Measurements from ENCODE around the gene MS4A7. TPM values are rescaled to one million over a fixed set of nuclear protein-coding genes. Genes with fewer than 3 reads are reported as not detected.

The MS4A7 gene
- total RNA-seq, 2 donors from 2014 or later = not detected

- no peak overlapping the region for H3K9ac ChIP-seq (ENCODE audit: extremely low read depth, low read length, poor library complexity, severe bottlenecking)
- H3K27ac ChIP-seq (ENCODE audit: low read depth, low read length) = no peak overlapping the region
- Mint-ChIP-seq H3K27me3 (ENCODE audit: insufficient read depth) (no peaks in the 10 kb centered on the region), H3K9me3 (no peaks in the 10 kb centered on the region), H3K36me3 (ENCODE audit: low read depth) (no peaks in the 10 kb centered on the region), H3K4me3 (no peak overlapping the region), H3K4me1 (peaks cover 18% of the 10 kb centered on the region), H3K27ac (no peak overlapping the region)
- 86 to 95% methylated on average over 1 to 2 of the region's 2 CpGs for WGBS, 2 experiments (ENCODE audit: insufficient coverage in 1 of 2, insufficient read length in 1 of 2)
- DNase-seq = no peak
- H3K36me3 ChIP-seq (ENCODE audit: control insufficient read depth, insufficient read depth, low read length) = no peaks in the 10 kb centered on the region
- no peaks in the 10 kb centered on the region for H3K27me3 ChIP-seq (ENCODE audit: control insufficient read depth, insufficient read depth, low read length, poor library complexity, severe bottlenecking)
- H3K4me1 ChIP-seq (ENCODE audit: control insufficient read depth, insufficient read depth, low read length) = peaks cover 4% of the 10 kb centered on the region
- H3K4me3 ChIP-seq (ENCODE audit: low read length) = no peak overlapping the region
- no peaks in the 10 kb centered on the region for H3K9me3 ChIP-seq (ENCODE audit: control insufficient read depth, low read length)
- TF ChIP-seq CTCF (conservative IDR thresholded peaks at IDR 0.05) = no peak
Observed at GRCh38 chr11:60428517-60428916, 50.2 kb downstream of the MS4A7 start.

- no peak within 1 kb of the TSS for H3K27ac ChIP-seq (ENCODE audit: low read depth, low read length)
- no peaks in the 10 kb centered on the region for H3K27me3 ChIP-seq (ENCODE audit: control insufficient read depth, insufficient read depth, low read length, poor library complexity, severe bottlenecking)
- no peak for TF ChIP-seq CTCF (conservative IDR thresholded peaks at IDR 0.05)
- H3K27ac Mint-ChIP-seq = no peak within 1 kb of the TSS
- H3K4me1 ChIP-seq (ENCODE audit: control insufficient read depth, insufficient read depth, low read length) = peaks cover 4% of the 10 kb centered on the region
- peaks cover 18% of the 10 kb centered on the region for H3K4me1 Mint-ChIP-seq
- H3K36me3 ChIP-seq (ENCODE audit: control insufficient read depth, insufficient read depth, low read length) = no peaks in the 10 kb centered on the region
- H3K36me3 Mint-ChIP-seq (ENCODE audit: low read depth) = no peaks in the 10 kb centered on the region
- H3K4me3 Mint-ChIP-seq = no peak within 1 kb of the TSS
- no peak for DNase-seq
- no peaks in the 10 kb centered on the region for H3K9me3 ChIP-seq (ENCODE audit: control insufficient read depth, low read length)
- no peak within 1 kb of the TSS for H3K4me3 ChIP-seq (ENCODE audit: low read length)
- no peaks in the 10 kb centered on the region for H3K9me3 Mint-ChIP-seq
- H3K9ac ChIP-seq (ENCODE audit: extremely low read depth, low read length, poor library complexity, severe bottlenecking) = no peak within 1 kb of the TSS
- H3K27me3 Mint-ChIP-seq (ENCODE audit: insufficient read depth) = no peaks in the 10 kb centered on the region
- whole genome bisulfite sequencing, 2 experiments (ENCODE audit: insufficient coverage in 1 of 2, insufficient read length in 1 of 2) = 63 to 95% methylated on average over 3 to 5 of the region's 5 CpGs
Observed at GRCh38 chr11:60429272-60429671, 50.9 kb downstream of the MS4A7 start, which contains the start of gene MS4A5. MS4A5 (plus strand) TSS chr11:60429572; CDS start chr11:60429675, 103 bp downstream.

- Mint-ChIP-seq H3K4me3 (no peak overlapping the region), H3K27ac (no peak overlapping the region), H3K9me3 (peaks cover 4% of the 10 kb centered on the region), H3K36me3 (ENCODE audit: low read depth) (no peaks in the 10 kb centered on the region), H3K4me1 (peaks cover 18% of the 10 kb centered on the region), H3K27me3 (ENCODE audit: insufficient read depth) (no peaks in the 10 kb centered on the region)
- Histone ChIP-seq H3K4me3 (ENCODE audit: low read length) (no peak overlapping the region), H3K36me3 (ENCODE audit: control insufficient read depth, insufficient read depth, low read length) (no peaks in the 10 kb centered on the region), H3K27ac (ENCODE audit: low read depth, low read length) (no peak overlapping the region), H3K27me3 (ENCODE audit: control insufficient read depth, insufficient read depth, low read length, poor library complexity, severe bottlenecking) (no peaks in the 10 kb centered on the region), H3K4me1 (ENCODE audit: control insufficient read depth, insufficient read depth, low read length) (peaks cover 4% of the 10 kb centered on the region), H3K9me3 (ENCODE audit: control insufficient read depth, low read length) (no peaks in the 10 kb centered on the region), H3K9ac (ENCODE audit: extremely low read depth, low read length, poor library complexity, severe bottlenecking) (no peak overlapping the region)
- no peak for DNase-seq
- WGBS, 2 experiments (ENCODE audit: insufficient coverage in 1 of 2, insufficient read length in 1 of 2) = 88 to 97% methylated on average over 1 to 2 of the region's 2 CpGs
- no peak for TF ChIP-seq CTCF (conservative IDR thresholded peaks at IDR 0.05)
Observed at GRCh38 chr11:60431251-60431650, 52.9 kb downstream of the MS4A7 start.
